ENCODE measurements around the gene TMEM187. TPM values are rescaled to one million over a fixed set of nuclear protein-coding genes. Genes with fewer than 3 reads are reported as not detected.

Gene TMEM187
- total and polyA plus RNA-seq, 3 donors from 2014 or later: 6.1 to 15.7 (median 13.1) TPM

DNA sequence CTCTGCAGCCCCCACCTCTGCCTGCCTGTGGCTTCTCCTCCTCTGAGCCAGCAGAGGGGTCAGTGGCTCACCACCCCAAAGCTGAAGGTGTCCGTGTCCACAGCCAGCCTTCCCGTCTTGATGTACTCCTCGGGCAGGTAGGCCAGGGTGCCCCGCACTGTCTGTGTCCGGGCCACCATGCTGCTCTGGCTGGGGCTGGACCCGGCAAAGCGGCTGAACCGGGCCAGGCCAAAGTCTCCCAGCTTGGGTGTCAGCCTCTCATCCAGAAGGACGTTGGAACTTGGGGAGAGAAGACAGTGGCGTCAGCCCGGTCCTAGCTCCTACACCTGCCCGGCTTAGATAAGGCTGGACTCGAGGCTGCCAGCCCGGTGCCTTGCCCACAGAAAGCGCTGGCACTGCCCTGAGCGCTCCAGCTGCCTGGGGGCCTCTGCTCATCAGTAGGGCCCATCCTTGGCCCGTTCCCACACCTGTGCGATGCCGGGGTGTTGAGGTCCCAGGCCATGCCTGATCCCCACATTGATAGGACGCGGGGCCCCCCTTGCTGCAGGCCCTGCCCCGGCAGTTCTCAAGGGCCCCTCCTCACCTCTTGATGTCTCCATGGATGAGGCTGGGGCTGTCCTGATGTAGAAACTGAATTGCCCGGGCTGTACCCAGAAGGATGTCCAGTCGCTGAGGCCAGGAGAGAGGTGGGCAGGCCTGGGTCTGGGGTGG lies 44.0 kb downstream of the TMEM187 start:
- no peaks in the 10 kb centered on the region for H3K9me3 ChIP-seq
- TF ChIP-seq POLR2A (IDR thresholded peaks at IDR 0.05): no peak
- TF ChIP-seq, protein P1, sequence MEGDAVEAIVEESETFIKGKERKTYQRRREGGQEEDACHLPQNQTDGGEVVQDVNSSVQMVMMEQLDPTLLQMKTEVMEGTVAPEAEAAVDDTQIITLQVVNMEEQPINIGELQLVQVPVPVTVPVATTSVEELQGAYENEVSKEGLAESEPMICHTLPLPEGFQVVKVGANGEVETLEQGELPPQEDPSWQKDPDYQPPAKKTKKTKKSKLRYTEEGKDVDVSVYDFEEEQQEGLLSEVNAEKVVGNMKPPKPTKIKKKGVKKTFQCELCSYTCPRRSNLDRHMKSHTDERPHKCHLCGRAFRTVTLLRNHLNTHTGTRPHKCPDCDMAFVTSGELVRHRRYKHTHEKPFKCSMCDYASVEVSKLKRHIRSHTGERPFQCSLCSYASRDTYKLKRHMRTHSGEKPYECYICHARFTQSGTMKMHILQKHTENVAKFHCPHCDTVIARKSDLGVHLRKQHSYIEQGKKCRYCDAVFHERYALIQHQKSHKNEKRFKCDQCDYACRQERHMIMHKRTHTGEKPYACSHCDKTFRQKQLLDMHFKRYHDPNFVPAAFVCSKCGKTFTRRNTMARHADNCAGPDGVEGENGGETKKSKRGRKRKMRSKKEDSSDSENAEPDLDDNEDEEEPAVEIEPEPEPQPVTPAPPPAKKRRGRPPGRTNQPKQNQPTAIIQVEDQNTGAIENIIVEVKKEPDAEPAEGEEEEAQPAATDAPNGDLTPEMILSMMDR (IDR thresholded peaks at IDR 0.05): no peak
- no peak overlapping the region for H3K4me3 ChIP-seq
- no peaks in the 10 kb centered on the region for H3K27me3 ChIP-seq
- intact Hi-C loops (cut with DNase I; ENCODE audit: low total_unique reads): no loop called here
- WGBS, 2 donors: 88% methylated on average over 16 of the region's 24 CpGs; no CpG with 5 or more reads in 1 of the 2 donors
- no peak for DNase-seq
- peaks cover 20% of the 10 kb centered on the region for H3K4me1 ChIP-seq
- no peak overlapping the region for H3K27ac ChIP-seq
- H3K36me3 ChIP-seq (ENCODE audit: low read depth, missing control alignments): no peaks in the 10 kb centered on the region

DNA sequence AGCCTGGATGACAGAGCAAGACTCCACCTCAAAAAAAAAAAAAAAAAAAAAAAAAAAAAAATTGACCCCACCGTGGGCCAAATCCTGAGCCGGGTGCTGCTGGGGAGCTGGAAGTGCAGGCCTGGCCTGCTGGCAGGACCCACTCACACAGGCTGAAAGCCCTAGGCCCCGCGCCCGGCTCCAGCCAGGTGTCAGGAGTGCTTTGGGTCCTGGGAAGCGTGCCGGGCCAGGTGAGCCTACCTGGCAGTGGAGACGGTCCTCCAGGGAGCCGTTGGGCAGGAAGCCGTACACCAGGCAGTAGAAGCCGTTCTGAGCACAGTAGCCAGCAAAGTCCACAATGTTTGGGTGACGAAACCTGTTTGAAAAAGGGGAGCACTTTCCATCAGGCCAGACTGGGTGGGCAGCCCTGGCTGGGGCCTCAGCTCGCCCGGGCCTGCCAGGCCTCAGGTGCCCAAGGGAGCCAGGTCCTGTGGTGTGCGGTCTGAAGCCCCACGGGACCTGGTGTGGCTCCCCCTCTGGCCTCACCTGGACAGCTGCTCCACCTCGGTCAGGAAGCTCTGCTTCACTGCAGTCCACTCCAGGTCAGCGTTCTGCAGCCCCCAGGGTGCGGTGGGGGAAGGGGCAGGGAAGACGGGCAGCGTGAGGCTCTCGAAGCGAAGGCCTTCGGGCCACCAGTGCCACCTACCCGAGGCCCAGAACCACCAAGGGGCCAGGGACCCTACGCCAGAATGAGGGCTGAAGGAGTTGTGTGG lies 45.4 kb downstream of the TMEM187 start:
- H3K36me3 ChIP-seq (ENCODE audit: low read depth, missing control alignments): no peaks in the 10 kb centered on the region
- peak overlapping the region in 1 of 2 donors; percentile 84 for H3K27ac ChIP-seq
- no peak overlapping the region for H3K4me3 ChIP-seq
- 74% methylated on average over 22 of the region's 26 CpGs; no CpG with 5 or more reads in 1 of the 2 donors for WGBS, 2 donors
- H3K27me3 ChIP-seq: no peaks in the 10 kb centered on the region
- intact Hi-C loops (cut with DNase I; ENCODE audit: low total_unique reads): no loop called here
- no peak for DNase-seq
- peaks cover 11% of the 10 kb centered on the region for H3K4me1 ChIP-seq
- H3K9me3 ChIP-seq: no peaks in the 10 kb centered on the region
- no peak for TF ChIP-seq POLR2A (IDR thresholded peaks at IDR 0.05)
- TF ChIP-seq, protein P1 (IDR thresholded peaks at IDR 0.05): no peak

DNA sequence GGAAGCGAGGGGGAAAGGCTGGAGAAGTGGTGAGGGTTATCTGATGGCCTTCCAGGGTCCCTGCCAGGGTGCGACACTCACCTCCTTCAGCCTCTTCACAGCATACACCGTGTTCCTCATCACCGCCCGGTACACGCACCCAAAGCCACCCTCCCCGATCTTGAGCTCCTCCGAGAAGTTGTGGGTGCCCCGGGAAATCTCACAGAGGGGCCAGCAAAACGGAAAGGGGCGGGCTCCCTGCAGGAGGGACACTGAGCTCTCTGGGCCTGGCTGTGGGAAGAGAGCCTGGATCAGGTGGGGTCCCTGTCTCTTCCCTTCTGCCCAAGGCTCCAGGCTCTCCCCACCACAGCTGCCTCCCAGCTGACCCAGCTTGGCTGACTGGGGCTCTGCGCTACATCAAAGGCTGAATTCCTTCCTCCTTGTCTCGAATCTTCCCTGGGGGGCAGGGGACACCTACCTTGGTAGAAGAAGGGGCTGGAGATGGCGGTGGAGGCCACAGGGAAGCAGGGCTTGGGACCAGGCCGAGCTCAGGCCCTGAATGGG lies 46.0 kb downstream of the TMEM187 start:
- H3K9me3 ChIP-seq: no peaks in the 10 kb centered on the region
- no peak for TF ChIP-seq POLR2A (IDR thresholded peaks at IDR 0.05)
- TF ChIP-seq, protein P1 (IDR thresholded peaks at IDR 0.05): no peak
- intact Hi-C loops (cut with DNase I; ENCODE audit: low total_unique reads): no loop called here

DNA sequence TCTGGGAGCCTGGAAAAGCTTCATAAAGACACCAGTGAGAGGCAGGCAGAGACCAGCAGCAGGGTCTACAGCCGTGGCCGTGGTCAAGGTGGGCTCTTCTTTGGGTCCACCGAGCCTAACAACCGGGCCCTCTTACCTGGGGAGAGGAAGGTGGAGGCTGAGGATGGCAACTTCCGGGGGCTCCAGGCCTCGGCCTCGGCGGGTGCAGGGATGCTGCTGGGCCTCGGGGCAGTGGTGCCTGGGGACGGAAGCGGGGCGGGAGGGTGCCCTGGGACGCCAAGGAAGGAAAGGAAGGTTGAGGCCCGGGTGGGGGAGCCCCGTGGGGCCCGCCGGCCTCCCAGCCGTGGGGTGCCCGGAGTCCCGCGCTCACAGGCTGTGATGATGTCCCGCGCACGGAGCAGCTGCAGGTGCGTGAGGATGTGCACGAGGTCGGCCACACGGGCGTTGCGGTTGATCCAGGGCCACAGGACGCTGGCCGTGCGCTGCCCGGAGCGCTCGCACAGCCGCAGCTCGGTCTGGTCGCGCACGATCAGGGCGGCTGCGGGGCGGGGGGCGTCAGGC lies 46.6 kb downstream of the TMEM187 start:
- intact Hi-C loops (cut with DNase I; ENCODE audit: low total_unique reads): no loop called here
- Histone ChIP-seq H3K27ac (peak overlapping the region; percentile 77 to 84), H3K9me3 (no peaks in the 10 kb centered on the region), H3K4me1 (peaks cover 6% of the 10 kb centered on the region), H3K27me3 (no peaks in the 10 kb centered on the region), H3K4me3 (peak overlapping the region; percentile 50 to 53), H3K36me3 (ENCODE audit: low read depth, missing control alignments) (no peaks in the 10 kb centered on the region)
- no peak for DNase-seq
- no peak for TF ChIP-seq POLR2A (IDR thresholded peaks at IDR 0.05)
- TF ChIP-seq, protein P1 (IDR thresholded peaks at IDR 0.05): no peak
- WGBS, 2 donors: 1% methylated on average over 45 of the region's 45 CpGs; no CpG with 5 or more reads in 1 of the 2 donors

More for the DNA sequence above, 46.0 kb downstream of the TMEM187 start:
- Histone ChIP-seq H3K27me3 (no peaks in the 10 kb centered on the region), H3K4me1 (peaks cover 6% of the 10 kb centered on the region), H3K36me3 (ENCODE audit: low read depth, missing control alignments) (no peaks in the 10 kb centered on the region), H3K4me3 (peak overlapping the region; percentile 50 to 53), H3K27ac (peak overlapping the region; percentile 77 to 84)
- no peak for DNase-seq
- 29% methylated on average over 12 of the region's 15 CpGs; no CpG with 5 or more reads in 1 of the 2 donors for WGBS, 2 donors
